Hepatocyte (in vitro differentiated cells): Measurements from ENCODE around the gene MOCS1. TPM values are rescaled to one million over a fixed set of nuclear protein-coding genes. Genes with fewer than 3 reads are reported as not detected.
"Not testable (repeated sequence)": the region's sequence is repeated elsewhere in the genome, so short reads cannot be mapped to it uniquely, and the experiment has no call there.

ENCODE experiments used
- DNase-seq: peaks from one replicate; pipeline ENCODE4 v3.0.0-alpha.2; 2016; ENCODE audit warnings: low spot score
- H2AFZ ChIP-seq: fragments of 200-600 bp; sonication (generic); 2 replicates; pipeline ENCODE4 v1.6.0; 2016; ENCODE audit warnings: antibody characterized with exemption, mild to moderate bottlenecking
- H3K27ac ChIP-seq: fragments of 200-600 bp; sonication (generic); 2 replicates; pipeline ENCODE4 v1.5.1; 2016; ENCODE audit warnings: mild to moderate bottlenecking
- H3K27me3 ChIP-seq: fragments of 200-600 bp; sonication (generic); 2 replicates; pipeline ENCODE4 v1.6.1; 2016
- H3K36me3 ChIP-seq: fragments of 200-600 bp; sonication (generic); replicated peaks from 2 replicates; pipeline ENCODE4 v1.5.1; 2016; ENCODE audit warnings: low read depth; ENCODE audit not compliant: insufficient read depth
- H3K4me1 ChIP-seq: fragments of 200-600 bp; sonication (generic); 2 replicates; pipeline ENCODE4 v1.5.1; 2016; ENCODE audit warnings: mild to moderate bottlenecking, moderate library complexity; ENCODE audit not compliant: insufficient read depth
- H3K4me2 ChIP-seq: fragments of 200-600 bp; sonication (generic); 2 replicates; pipeline ENCODE4 v1.6.0; 2016
- H3K4me3 ChIP-seq: fragments of 200-600 bp; sonication (generic); 2 replicates; pipeline ENCODE4 v1.5.1; 2016; ENCODE audit warnings: mild to moderate bottlenecking
- H3K79me2 ChIP-seq: fragments of 200-600 bp; sonication (generic); 2 replicates; pipeline ENCODE4 v1.6.0; 2017; ENCODE audit warnings: mild to moderate bottlenecking
- H3K9me2 ChIP-seq: fragments of 200-600 bp; sonication (generic); replicated peaks from 2 replicates; pipeline ENCODE4 v1.6.0; 2017; ENCODE audit warnings: mild to moderate bottlenecking; ENCODE audit not compliant: insufficient read depth
- H3K9me3 ChIP-seq: fragments of 200-600 bp; sonication (generic); 2 replicates; pipeline ENCODE4 v1.5.1; 2016; ENCODE audit warnings: low read depth, mild to moderate bottlenecking
- H4K20me1 ChIP-seq: fragments of 200-600 bp; sonication (generic); 2 replicates; pipeline ENCODE4 v1.6.0; 2016; ENCODE audit warnings: mild to moderate bottlenecking; ENCODE audit not compliant: insufficient read depth, poor library complexity, severe bottlenecking
- EZH2 ChIP-seq: fragments of 200-600 bp; sonication (generic); IDR thresholded peaks from 2 replicates; pipeline ENCODE4 v1.6.1; 2016; ENCODE audit warnings: antibody characterized with exemption, mild to moderate bottlenecking, borderline replicate concordance
- EZH2phosphoT487 ChIP-seq: fragments of 200-600 bp; sonication (generic); IDR thresholded peaks from one replicate; pipeline ENCODE4 v1.6.1; 2018; ENCODE audit warnings: antibody characterized with exemption, mild to moderate bottlenecking, low read depth, moderate library complexity; ENCODE audit not compliant: unreplicated experiment, severe bottlenecking
- WGBS: methylation state at CpG from one replicate; pipeline ENCODE4 v1.1.6; 2016; ENCODE audit warnings: low lambda C conversion rate; ENCODE audit errors: missing lambda C conversion rate; 5-methylcytosine and 5-hydroxymethylcytosine counted together
- polyA plus RNA-seq: library from polyadenylated mRNA; unstranded; fragments of >200 nt; fragmentation: Nextera tagmentation; extraction: Ambion mirVana; gene quantifications from 2 replicates; pipeline ENCODE4 v1.2.1, GENCODE V29; 2016
- total RNA-seq: library from RNA; depleted of rRNA; stranded (reverse); fragments of >200 nt; gene quantifications from 2 replicates; pipeline ENCODE4 v1.2.3, GENCODE V29; 2014
- TF ChIP-seq, protein P1 (sequence below): fragments of 200-600 bp; sonication (generic); IDR thresholded peaks from 2 replicates; pipeline ENCODE4 v1.5.1; 2016; ENCODE audit warnings: antibody characterized with exemption, mild to moderate bottlenecking; ENCODE audit not compliant: poor library complexity

Gene MOCS1
- total and polyA plus RNA-seq, 2 experiments from 2014 or later, result 10.7 to 13.4 TPM

DNA sequence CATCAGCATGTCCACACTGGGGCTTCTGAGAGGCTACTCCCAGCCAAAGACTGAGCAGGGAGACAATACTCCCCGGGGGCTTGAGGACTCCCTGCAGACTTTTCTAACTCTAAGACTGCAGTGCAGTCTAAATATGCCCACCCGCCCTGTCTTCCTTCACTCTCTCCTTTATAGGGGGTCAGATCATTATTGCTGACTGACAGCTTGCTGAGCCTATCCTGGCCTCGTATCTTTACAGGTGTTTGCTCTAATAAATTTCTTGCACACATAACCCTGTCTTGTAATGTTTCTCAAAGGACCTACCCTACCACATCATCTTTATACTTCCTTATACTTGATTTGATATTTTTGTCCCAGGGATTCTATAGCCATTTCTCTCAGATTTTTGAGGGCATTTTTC is 39.4 kb upstream of the MOCS1 start:
- no peak overlapping the region for H3K4me3 ChIP-seq
- H3K79me2 ChIP-seq, result no peaks in the 10 kb centered on the region
- WGBS, result 81% methylated on average over 3 of the region's 3 CpGs
- no peak for DNase-seq
- H4K20me1 ChIP-seq, result no peaks in the 10 kb centered on the region
- no peaks in the 10 kb centered on the region for H3K27me3 ChIP-seq
- no peak overlapping the region for H2AFZ ChIP-seq
- no peaks in the 10 kb centered on the region for H3K9me2 ChIP-seq
- no peaks in the 10 kb centered on the region for H3K9me3 ChIP-seq
- TF ChIP-seq, protein P1, sequence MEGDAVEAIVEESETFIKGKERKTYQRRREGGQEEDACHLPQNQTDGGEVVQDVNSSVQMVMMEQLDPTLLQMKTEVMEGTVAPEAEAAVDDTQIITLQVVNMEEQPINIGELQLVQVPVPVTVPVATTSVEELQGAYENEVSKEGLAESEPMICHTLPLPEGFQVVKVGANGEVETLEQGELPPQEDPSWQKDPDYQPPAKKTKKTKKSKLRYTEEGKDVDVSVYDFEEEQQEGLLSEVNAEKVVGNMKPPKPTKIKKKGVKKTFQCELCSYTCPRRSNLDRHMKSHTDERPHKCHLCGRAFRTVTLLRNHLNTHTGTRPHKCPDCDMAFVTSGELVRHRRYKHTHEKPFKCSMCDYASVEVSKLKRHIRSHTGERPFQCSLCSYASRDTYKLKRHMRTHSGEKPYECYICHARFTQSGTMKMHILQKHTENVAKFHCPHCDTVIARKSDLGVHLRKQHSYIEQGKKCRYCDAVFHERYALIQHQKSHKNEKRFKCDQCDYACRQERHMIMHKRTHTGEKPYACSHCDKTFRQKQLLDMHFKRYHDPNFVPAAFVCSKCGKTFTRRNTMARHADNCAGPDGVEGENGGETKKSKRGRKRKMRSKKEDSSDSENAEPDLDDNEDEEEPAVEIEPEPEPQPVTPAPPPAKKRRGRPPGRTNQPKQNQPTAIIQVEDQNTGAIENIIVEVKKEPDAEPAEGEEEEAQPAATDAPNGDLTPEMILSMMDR, result no peak
- no peaks in the 10 kb centered on the region for H3K36me3 ChIP-seq
- no peak overlapping the region for H3K27ac ChIP-seq
- no peaks in the 10 kb centered on the region for H3K4me1 ChIP-seq
- no peak overlapping the region for H3K4me2 ChIP-seq

- not testable (repeated sequence) for DNase-seq, H3K27ac ChIP-seq, H3K79me2 ChIP-seq, H3K4me1 ChIP-seq, H3K36me3 ChIP-seq, H2AFZ ChIP-seq, H3K4me3 ChIP-seq, H3K4me2 ChIP-seq, H3K9me2 ChIP-seq, H4K20me1 ChIP-seq, H3K9me3 ChIP-seq, H3K27me3 ChIP-seq
- WGBS, result 94% methylated on average over 1 of the region's 1 CpG
These were observed 38.5 kb upstream of the MOCS1 start for GRCh38 chr6:39972717-39973116.

DNA sequence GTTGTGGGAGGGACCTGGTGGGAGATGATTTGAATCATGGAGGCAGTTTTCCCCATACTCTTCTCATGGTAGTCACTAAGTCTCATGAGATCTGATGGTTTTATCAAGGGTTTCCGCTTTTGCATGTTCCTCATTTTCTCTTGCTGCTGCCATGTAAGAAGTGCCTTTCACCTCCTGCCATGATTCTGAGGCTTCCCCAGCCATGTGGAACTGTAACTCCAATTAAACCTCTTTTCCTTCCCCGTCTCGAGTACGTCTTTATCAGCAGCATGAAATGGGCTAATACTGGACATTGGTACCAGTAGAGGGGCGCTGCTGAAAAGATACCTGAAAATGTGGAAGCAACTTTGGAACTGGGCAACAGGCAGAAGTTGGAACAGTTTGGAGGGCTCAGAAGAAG is 36.9 kb upstream of the MOCS1 start:
- not testable (repeated sequence) for H3K4me1 ChIP-seq, DNase-seq, H3K27ac ChIP-seq, H3K4me2 ChIP-seq, H4K20me1 ChIP-seq, H3K27me3 ChIP-seq, H3K36me3 ChIP-seq, H3K9me3 ChIP-seq, H3K79me2 ChIP-seq, H3K9me2 ChIP-seq, H2AFZ ChIP-seq, H3K4me3 ChIP-seq
- 92% methylated on average over 5 of the region's 5 CpGs for WGBS

- Histone ChIP-seq H3K9me2 (no peaks in the 10 kb centered on the region), H3K4me3 (no peak overlapping the region), H4K20me1 (no peaks in the 10 kb centered on the region), H3K4me2 (no peak overlapping the region), H3K79me2 (no peaks in the 10 kb centered on the region), H3K27ac (no peak overlapping the region), H3K36me3 (no peaks in the 10 kb centered on the region), H3K9me3 (no peaks in the 10 kb centered on the region), H3K4me1 (peaks cover 9% of the 10 kb centered on the region), H3K27me3 (no peaks in the 10 kb centered on the region), H2AFZ (no peak overlapping the region)
- DNase-seq, result no peak
- 71% methylated on average over 2 of the region's 2 CpGs for WGBS
- TF ChIP-seq, protein P1, result no peak
- TF ChIP-seq EZH2phosphoT487 (no peak), EZH2 (no peak)
These were observed 31.5 kb upstream of the MOCS1 start for GRCh38 chr6:39965751-39966150.

DNA sequence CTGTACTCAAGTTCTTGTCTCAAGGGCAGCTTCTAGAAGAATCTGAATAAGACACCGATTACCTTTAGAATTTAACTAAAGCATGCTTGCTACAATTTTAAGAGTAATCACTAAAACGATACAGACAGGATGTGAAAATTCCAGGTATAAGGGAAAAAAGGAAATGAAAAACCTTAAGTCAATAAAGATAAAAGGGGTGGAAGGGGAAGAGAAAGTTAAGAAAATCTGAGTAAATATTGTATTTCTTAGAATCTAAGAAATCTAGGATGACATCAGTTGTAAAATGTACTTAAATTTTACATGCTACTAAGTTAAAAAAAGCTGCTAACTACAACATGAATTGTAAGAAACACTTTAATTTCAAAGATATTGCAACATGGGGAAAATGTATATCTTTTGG is 30.3 kb upstream of the MOCS1 start:
- Histone ChIP-seq H3K9me3 (no peaks in the 10 kb centered on the region), H3K36me3 (no peaks in the 10 kb centered on the region), H3K27me3 (no peaks in the 10 kb centered on the region), H3K9me2 (no peaks in the 10 kb centered on the region), H3K4me2 (no peak overlapping the region), H3K4me1 (peaks cover 9% of the 10 kb centered on the region), H3K4me3 (no peak overlapping the region), H3K27ac (no peak overlapping the region), H2AFZ (no peak overlapping the region), H4K20me1 (no peaks in the 10 kb centered on the region), H3K79me2 (no peaks in the 10 kb centered on the region)
- 77% methylated on average over 2 of the region's 2 CpGs for WGBS
- no peak for DNase-seq
- TF ChIP-seq EZH2phosphoT487, result no peak
- TF ChIP-seq EZH2, result no peak
- TF ChIP-seq, protein P1, result no peak
